ENCODE measurements around the gene ADORA2B. TPM values are rescaled to one million over a fixed set of nuclear protein-coding genes. Genes with fewer than 3 reads are reported as not detected.

Gene ADORA2B
- total RNA-seq, 1 donor from 2014 or later, result 4.0 TPM

DNA sequence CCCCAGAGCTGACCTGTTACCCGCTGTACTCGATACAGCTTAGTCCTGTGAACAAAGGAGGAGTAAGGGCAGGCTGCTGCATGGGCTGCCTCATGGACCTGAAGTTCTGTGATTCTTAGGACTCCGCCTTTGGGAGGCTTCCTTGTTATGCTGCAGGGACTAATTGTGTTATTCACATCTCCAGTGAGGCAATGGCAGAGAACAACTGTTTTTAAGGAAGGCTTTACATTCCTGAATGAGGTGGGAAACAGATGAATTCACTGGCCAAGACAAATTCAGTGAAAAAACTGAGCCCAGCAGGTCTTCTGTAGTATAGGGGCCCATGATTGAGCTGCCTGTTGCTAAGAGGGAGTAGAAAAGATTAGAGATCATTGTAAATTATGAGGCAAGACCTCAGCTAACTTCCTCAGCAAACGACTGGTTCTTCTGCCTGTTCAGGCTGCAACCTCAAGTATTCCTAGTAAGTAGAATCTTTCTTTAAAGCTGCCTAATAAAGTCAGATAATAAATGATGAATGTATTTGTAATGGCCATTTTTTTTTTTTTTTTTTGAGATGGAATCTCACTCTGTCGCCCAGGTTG lies 26.3 kb downstream of the ADORA2B start:
- no peak overlapping the region for H3K4me2 ChIP-seq (ENCODE audit: low read length)
- no peak overlapping the region for H3K9ac ChIP-seq (ENCODE audit: low read length)
- H3K36me3 ChIP-seq (ENCODE audit: insufficient read depth, low read length), result no peaks in the 10 kb centered on the region
- Mint-ChIP-seq H3K27ac (ENCODE audit: unreplicated experiment) (no peak overlapping the region), H3K36me3 (ENCODE audit: low read depth, unreplicated experiment) (peaks cover 9% of the 10 kb centered on the region), H3K4me1 (ENCODE audit: low read depth, unreplicated experiment) (peaks cover 20% of the 10 kb centered on the region), H3K4me3 (ENCODE audit: unreplicated experiment) (no peak overlapping the region), H3K27me3 (ENCODE audit: low read depth, unreplicated experiment) (no peaks in the 10 kb centered on the region), H3K9me3 (ENCODE audit: unreplicated experiment) (no peaks in the 10 kb centered on the region)
- TF ChIP-seq EZH2 (IDR thresholded peaks at IDR 0.05; ENCODE audit: insufficient read depth, low read length), result no peak
- TF ChIP-seq, protein P1, sequence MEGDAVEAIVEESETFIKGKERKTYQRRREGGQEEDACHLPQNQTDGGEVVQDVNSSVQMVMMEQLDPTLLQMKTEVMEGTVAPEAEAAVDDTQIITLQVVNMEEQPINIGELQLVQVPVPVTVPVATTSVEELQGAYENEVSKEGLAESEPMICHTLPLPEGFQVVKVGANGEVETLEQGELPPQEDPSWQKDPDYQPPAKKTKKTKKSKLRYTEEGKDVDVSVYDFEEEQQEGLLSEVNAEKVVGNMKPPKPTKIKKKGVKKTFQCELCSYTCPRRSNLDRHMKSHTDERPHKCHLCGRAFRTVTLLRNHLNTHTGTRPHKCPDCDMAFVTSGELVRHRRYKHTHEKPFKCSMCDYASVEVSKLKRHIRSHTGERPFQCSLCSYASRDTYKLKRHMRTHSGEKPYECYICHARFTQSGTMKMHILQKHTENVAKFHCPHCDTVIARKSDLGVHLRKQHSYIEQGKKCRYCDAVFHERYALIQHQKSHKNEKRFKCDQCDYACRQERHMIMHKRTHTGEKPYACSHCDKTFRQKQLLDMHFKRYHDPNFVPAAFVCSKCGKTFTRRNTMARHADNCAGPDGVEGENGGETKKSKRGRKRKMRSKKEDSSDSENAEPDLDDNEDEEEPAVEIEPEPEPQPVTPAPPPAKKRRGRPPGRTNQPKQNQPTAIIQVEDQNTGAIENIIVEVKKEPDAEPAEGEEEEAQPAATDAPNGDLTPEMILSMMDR (IDR thresholded peaks at IDR 0.05; ENCODE audit: insufficient read depth, low read depth, low read length), result no peak
- no peaks in the 10 kb centered on the region for H3K9me3 ChIP-seq (ENCODE audit: insufficient read depth, low read depth, low read length)
- H3K27ac ChIP-seq (ENCODE audit: low read depth, low read length), result no peak overlapping the region
- no peak overlapping the region for H3K4me3 ChIP-seq (ENCODE audit: insufficient read depth, low read depth, low read length)
- no peak overlapping the region for H2AFZ ChIP-seq (ENCODE audit: low read depth, low read length)
- peaks cover 74% of the 10 kb centered on the region for H3K79me2 ChIP-seq (ENCODE audit: insufficient read depth, low read length)
- peaks cover 21% of the 10 kb centered on the region for H3K4me1 ChIP-seq (ENCODE audit: insufficient read depth, low read length)
- H4K20me1 ChIP-seq (ENCODE audit: insufficient read depth, low read length), result peaks cover 11% of the 10 kb centered on the region
- FAIRE-seq (no peak), DNase-seq (ENCODE audit: low read depth) (no peak)
- H3K27me3 ChIP-seq (ENCODE audit: insufficient read depth, low read length), result no peaks in the 10 kb centered on the region

DNA sequence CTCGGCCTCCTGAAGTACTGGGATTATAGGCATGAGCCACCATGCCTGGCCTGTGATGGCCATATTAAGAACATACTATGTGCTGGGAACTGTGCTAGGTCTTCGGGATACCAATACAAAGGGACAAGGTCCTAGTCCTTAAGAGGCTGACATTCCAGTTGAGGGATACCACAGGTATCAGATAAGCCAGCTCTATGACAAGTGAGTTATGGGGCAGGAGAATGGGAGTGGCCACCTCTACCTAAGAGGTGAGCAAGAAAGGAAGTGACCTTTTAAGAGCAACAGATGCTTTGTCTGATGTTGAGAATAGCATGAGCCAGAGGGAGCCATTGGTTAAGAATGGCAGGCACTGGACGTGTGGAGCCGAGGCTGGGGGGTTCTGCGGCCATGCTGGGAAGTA lies 27.0 kb downstream of the ADORA2B start:
- Mint-ChIP-seq H3K9me3 (ENCODE audit: unreplicated experiment) (no peaks in the 10 kb centered on the region), H3K27ac (ENCODE audit: unreplicated experiment) (no peak overlapping the region), H3K36me3 (ENCODE audit: low read depth, unreplicated experiment) (peaks cover 9% of the 10 kb centered on the region), H3K27me3 (ENCODE audit: low read depth, unreplicated experiment) (no peaks in the 10 kb centered on the region), H3K4me3 (ENCODE audit: unreplicated experiment) (no peak overlapping the region), H3K4me1 (ENCODE audit: low read depth, unreplicated experiment) (peaks cover 14% of the 10 kb centered on the region)
- Histone ChIP-seq H3K9ac (ENCODE audit: low read length) (no peak overlapping the region), H3K27me3 (ENCODE audit: insufficient read depth, low read length) (no peaks in the 10 kb centered on the region), H4K20me1 (ENCODE audit: insufficient read depth, low read length) (peaks cover 11% of the 10 kb centered on the region), H3K4me2 (ENCODE audit: low read length) (no peak overlapping the region), H3K4me1 (ENCODE audit: insufficient read depth, low read length) (peaks cover 14% of the 10 kb centered on the region), H3K36me3 (ENCODE audit: insufficient read depth, low read length) (no peaks in the 10 kb centered on the region), H3K4me3 (ENCODE audit: insufficient read depth, low read depth, low read length) (no peak overlapping the region), H3K9me3 (ENCODE audit: insufficient read depth, low read depth, low read length) (no peaks in the 10 kb centered on the region), H2AFZ (ENCODE audit: low read depth, low read length) (no peak overlapping the region), H3K27ac (ENCODE audit: low read depth, low read length) (no peak overlapping the region), H3K79me2 (ENCODE audit: insufficient read depth, low read length) (peaks cover 71% of the 10 kb centered on the region)
- DNase-seq (ENCODE audit: low read depth) (no peak), FAIRE-seq (no peak)
- no peak for TF ChIP-seq EZH2 (IDR thresholded peaks at IDR 0.05; ENCODE audit: insufficient read depth, low read length)
- TF ChIP-seq, protein P1 (IDR thresholded peaks at IDR 0.05; ENCODE audit: insufficient read depth, low read depth, low read length), result no peak

DNA sequence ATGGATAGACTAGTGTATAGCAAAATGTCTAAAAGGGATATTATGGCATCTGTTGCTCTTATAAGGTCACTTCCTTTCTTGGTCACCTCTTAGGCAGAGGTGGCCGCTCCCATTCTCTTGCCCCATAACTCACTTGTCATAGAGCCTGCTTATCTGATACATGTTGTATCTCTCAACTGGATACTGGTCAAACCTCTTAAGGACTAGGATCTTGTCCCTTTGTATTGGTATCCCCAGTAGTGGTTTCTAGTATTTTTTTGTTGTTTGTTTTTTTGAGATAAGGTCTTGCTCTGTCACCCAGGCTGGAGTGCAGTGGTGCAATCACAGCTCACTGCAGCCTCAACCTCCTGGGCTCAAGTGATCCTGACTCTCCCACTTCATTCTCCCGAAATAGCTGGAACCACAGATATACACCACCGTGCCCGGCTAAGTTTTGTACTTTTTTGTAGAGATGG lies 27.6 kb downstream of the ADORA2B start:
- Histone ChIP-seq H3K4me2 (ENCODE audit: low read length) (no peak overlapping the region), H3K9ac (ENCODE audit: low read length) (no peak overlapping the region), H3K9me3 (ENCODE audit: insufficient read depth, low read depth, low read length) (no peaks in the 10 kb centered on the region), H3K27me3 (ENCODE audit: insufficient read depth, low read length) (no peaks in the 10 kb centered on the region), H3K4me1 (ENCODE audit: insufficient read depth, low read length) (peaks cover 8% of the 10 kb centered on the region), H3K79me2 (ENCODE audit: insufficient read depth, low read length) (peaks cover 65% of the 10 kb centered on the region), H3K36me3 (ENCODE audit: insufficient read depth, low read length) (no peaks in the 10 kb centered on the region), H3K27ac (ENCODE audit: low read depth, low read length) (no peak overlapping the region), H4K20me1 (ENCODE audit: insufficient read depth, low read length) (peaks cover 11% of the 10 kb centered on the region), H3K4me3 (ENCODE audit: insufficient read depth, low read depth, low read length) (no peak overlapping the region), H2AFZ (ENCODE audit: low read depth, low read length) (no peak overlapping the region)
- Mint-ChIP-seq H3K9me3 (ENCODE audit: unreplicated experiment) (no peaks in the 10 kb centered on the region), H3K4me3 (ENCODE audit: unreplicated experiment) (no peak overlapping the region), H3K27me3 (ENCODE audit: low read depth, unreplicated experiment) (no peaks in the 10 kb centered on the region), H3K36me3 (ENCODE audit: low read depth, unreplicated experiment) (peaks cover 9% of the 10 kb centered on the region), H3K4me1 (ENCODE audit: low read depth, unreplicated experiment) (peaks cover 11% of the 10 kb centered on the region), H3K27ac (ENCODE audit: unreplicated experiment) (no peak overlapping the region)
- no peak for FAIRE-seq
- no peak for TF ChIP-seq EZH2 (IDR thresholded peaks at IDR 0.05; ENCODE audit: insufficient read depth, low read length)
- TF ChIP-seq, protein P1 (IDR thresholded peaks at IDR 0.05; ENCODE audit: insufficient read depth, low read depth, low read length), result no peak
- DNase-seq (ENCODE audit: low read depth), result no peak
